H9 (cell line): ENCODE results near the gene AQP2. TPM values are rescaled to one million over a fixed set of nuclear protein-coding genes. Genes with fewer than 3 reads are reported as not detected.

Source experiments
- DNase-seq: peaks from one replicate; pipeline ENCODE4 v3.0.0-alpha.2; 2017
- H2AFZ ChIP-seq: one replicate; pipeline ENCODE4 v1.6.1; 2013; ENCODE audit warnings: mild to moderate bottlenecking, low read length, control low read depth, moderate library complexity
- H2AK5ac ChIP-seq: 2 replicates; pipeline ENCODE4 v1.6.1; 2013; ENCODE audit warnings: low read length, control low read depth, mixed read lengths; ENCODE audit not compliant: insufficient read length
- H2BK120ac ChIP-seq: one replicate; pipeline ENCODE4 v1.6.1; 2013; ENCODE audit warnings: low read depth, mild to moderate bottlenecking, low read length, control low read depth, inconsistent platforms; ENCODE audit not compliant: poor library complexity, severe bottlenecking
- H2BK12ac ChIP-seq: 2 replicates; pipeline ENCODE4 v1.6.1; 2013; ENCODE audit warnings: low read length, control low read depth, mixed read lengths, low read depth; ENCODE audit not compliant: insufficient read length
- H2BK15ac ChIP-seq: 2 replicates; pipeline ENCODE4 v1.6.1; 2013; ENCODE audit warnings: low read depth, low read length, control low read depth
- H2BK20ac ChIP-seq: one replicate; pipeline ENCODE4 v1.6.1; 2013; ENCODE audit warnings: low read depth, mild to moderate bottlenecking, low read length, control low read depth, inconsistent platforms; ENCODE audit not compliant: poor library complexity, severe bottlenecking
- H2BK5ac ChIP-seq: 2 replicates; pipeline ENCODE4 v1.6.1; 2013; ENCODE audit warnings: low read length, control low read depth, mixed read lengths; ENCODE audit not compliant: insufficient read length
- H3K14ac ChIP-seq: 2 replicates; pipeline ENCODE4 v1.6.1; 2013; ENCODE audit warnings: low read length, control low read depth; ENCODE audit not compliant: insufficient read depth
- H3K18ac ChIP-seq: 2 replicates; pipeline ENCODE4 v1.6.1; 2013; ENCODE audit warnings: low read depth, mild to moderate bottlenecking, mixed read lengths, low read length, control low read depth; ENCODE audit not compliant: insufficient read length
- H3K23ac ChIP-seq: 2 replicates; pipeline ENCODE4 v1.6.1; 2013; ENCODE audit warnings: low read length, control low read depth, mixed read lengths, low read depth; ENCODE audit not compliant: insufficient read length
- H3K23me2 ChIP-seq: 2 replicates; pipeline ENCODE4 v1.6.1; 2013; ENCODE audit warnings: low read depth, mild to moderate bottlenecking, mixed read lengths, low read length, control low read depth; ENCODE audit not compliant: insufficient read length, poor library complexity, severe bottlenecking
- H3K27ac ChIP-seq: 2 replicates; pipeline ENCODE4 v1.5.1; 2013; ENCODE audit warnings: low read length, control low read depth, mixed read lengths, low read depth; ENCODE audit not compliant: insufficient read length
- H3K27me3 ChIP-seq: 2 replicates; pipeline ENCODE4 v1.6.1; 2013; ENCODE audit warnings: low read length, control low read depth, inconsistent platforms; ENCODE audit not compliant: insufficient read depth
- H3K4ac ChIP-seq: 2 replicates; pipeline ENCODE4 v1.6.1; 2013; ENCODE audit warnings: low read depth, mild to moderate bottlenecking, control low read depth, inconsistent platforms, low read length, moderate library complexity
- H3K4me1 ChIP-seq: 2 replicates; pipeline ENCODE4 v1.6.1; 2013; ENCODE audit warnings: low read length, control low read depth, inconsistent platforms; ENCODE audit not compliant: insufficient read depth
- H3K4me2 ChIP-seq: 2 replicates; pipeline ENCODE4 v1.6.1; 2013; ENCODE audit warnings: low read length, control low read depth, mixed read lengths; ENCODE audit not compliant: insufficient read length, insufficient read depth
- H3K56ac ChIP-seq: 2 replicates; pipeline ENCODE4 v1.6.1; 2013; ENCODE audit warnings: low read depth, mild to moderate bottlenecking, mixed read lengths, low read length, control low read depth; ENCODE audit not compliant: insufficient read length
- H3K79me1 ChIP-seq: 2 replicates; pipeline ENCODE4 v1.6.1; 2013; ENCODE audit warnings: low read depth, mild to moderate bottlenecking, moderate library complexity, low read length, control low read depth, inconsistent platforms; ENCODE audit not compliant: insufficient read depth, poor library complexity, severe bottlenecking
- H3K79me2 ChIP-seq: 2 replicates; pipeline ENCODE4 v1.6.1; 2013; ENCODE audit warnings: low read length, control low read depth, inconsistent platforms; ENCODE audit not compliant: insufficient read depth
- H3K9ac ChIP-seq: 2 replicates; pipeline ENCODE4 v1.6.1; 2013; ENCODE audit warnings: low read length, control low read depth, mixed read lengths; ENCODE audit not compliant: insufficient read length; ENCODE audit errors: extremely low read depth
- H3K9me3 ChIP-seq: one replicate; pipeline ENCODE4 v1.6.1; 2013; ENCODE audit warnings: low read depth, low read length, inconsistent platforms; ENCODE audit not compliant: control insufficient read depth
- H3T11ph ChIP-seq: one replicate; pipeline ENCODE4 v1.6.1; 2013; ENCODE audit warnings: mild to moderate bottlenecking, low read length, control low read depth, inconsistent platforms
- H4K20me1 ChIP-seq: one replicate; pipeline ENCODE4 v1.6.1; 2013; ENCODE audit not compliant: control insufficient read depth, insufficient read length, insufficient read depth
- H4K5ac ChIP-seq: 2 replicates; pipeline ENCODE4 v1.6.1; 2013; ENCODE audit warnings: low read depth, mild to moderate bottlenecking, mixed read lengths, low read length, control low read depth; ENCODE audit not compliant: insufficient read length
- H4K8ac ChIP-seq: replicated peaks from 2 replicates; pipeline ENCODE4 v1.6.1; 2013; ENCODE audit warnings: low read length, control low read depth, mixed read lengths, low read depth; ENCODE audit not compliant: insufficient read length
- H4K91ac ChIP-seq: 2 replicates; pipeline ENCODE4 v1.6.1; 2013; ENCODE audit warnings: low read depth, mild to moderate bottlenecking, moderate library complexity, mixed read lengths, low read length, control low read depth; ENCODE audit not compliant: insufficient read length
- H3K27ac Mint-ChIP-seq, 3 experiments: 2 replicates in 2 of 3; 3 replicates in 1 of 3; pipeline ENCODE4 v1.8.0; 2020 to 2021; ENCODE audit warnings: mixed read lengths in 3 of 3, mild to moderate bottlenecking in 1 of 3, moderate library complexity in 1 of 3
- H3K27me3 Mint-ChIP-seq: 2 replicates; pipeline ENCODE4 v1.8.0; 2021; ENCODE audit warnings: low read depth, mild to moderate bottlenecking, moderate library complexity, mixed read lengths
- H3K36me3 Mint-ChIP-seq, 3 experiments: 2 replicates in 2 of 3; 3 replicates in 1 of 3; pipeline ENCODE4 v1.8.0; 2020 to 2021; ENCODE audit warnings: low read depth in 3 of 3, mixed read lengths in 3 of 3; ENCODE audit not compliant: insufficient read depth in 1 of 3
- H3K4me1 Mint-ChIP-seq, 2 experiments: 2 replicates each; pipeline ENCODE4 v1.8.0; 2020; ENCODE audit warnings: mixed read lengths in 2 of 2
- H3K4me3 Mint-ChIP-seq, 2 experiments: 2 replicates in 1 of 2; 3 replicates in 1 of 2; pipeline ENCODE4 v1.8.0; 2020 to 2021; ENCODE audit warnings: mild to moderate bottlenecking in 2 of 2, mixed read lengths in 2 of 2, moderate library complexity in 1 of 2
- H3K9me3 Mint-ChIP-seq, 2 experiments: 2 replicates in 1 of 2; 3 replicates in 1 of 2; pipeline ENCODE4 v1.8.0; 2020; ENCODE audit warnings: mild to moderate bottlenecking in 2 of 2, mixed read lengths in 2 of 2, moderate library complexity in 1 of 2
- WGBS: extraction: QIAGEN DNeasy Blood & Tissue Kit; methylation state at CpG from one replicate; pipeline ENCODE4 v1.1.7; 2013; ENCODE audit warnings: missing lambda C conversion rate, low lambda C conversion rate, mixed read lengths; ENCODE audit not compliant: insufficient read length; ENCODE audit errors: extremely low coverage; 5-methylcytosine and 5-hydroxymethylcytosine counted together
- total RNA-seq: library from RNA; stranded (reverse); gene quantifications from 2 replicates; pipeline ENCODE4 v1.2.1, GENCODE V29; 2021
- TF ChIP-seq, protein P1 (sequence below): fragments of 200-600 bp; sonication (generic); conservative IDR thresholded peaks from 3 replicates; pipeline ENCODE4 v1.8.0; 2021; ENCODE audit warnings: antibody characterized with exemption, mild to moderate bottlenecking

AQP2 gene
- total RNA-seq, 1 experiment from 2014 or later: not detected

DNA sequence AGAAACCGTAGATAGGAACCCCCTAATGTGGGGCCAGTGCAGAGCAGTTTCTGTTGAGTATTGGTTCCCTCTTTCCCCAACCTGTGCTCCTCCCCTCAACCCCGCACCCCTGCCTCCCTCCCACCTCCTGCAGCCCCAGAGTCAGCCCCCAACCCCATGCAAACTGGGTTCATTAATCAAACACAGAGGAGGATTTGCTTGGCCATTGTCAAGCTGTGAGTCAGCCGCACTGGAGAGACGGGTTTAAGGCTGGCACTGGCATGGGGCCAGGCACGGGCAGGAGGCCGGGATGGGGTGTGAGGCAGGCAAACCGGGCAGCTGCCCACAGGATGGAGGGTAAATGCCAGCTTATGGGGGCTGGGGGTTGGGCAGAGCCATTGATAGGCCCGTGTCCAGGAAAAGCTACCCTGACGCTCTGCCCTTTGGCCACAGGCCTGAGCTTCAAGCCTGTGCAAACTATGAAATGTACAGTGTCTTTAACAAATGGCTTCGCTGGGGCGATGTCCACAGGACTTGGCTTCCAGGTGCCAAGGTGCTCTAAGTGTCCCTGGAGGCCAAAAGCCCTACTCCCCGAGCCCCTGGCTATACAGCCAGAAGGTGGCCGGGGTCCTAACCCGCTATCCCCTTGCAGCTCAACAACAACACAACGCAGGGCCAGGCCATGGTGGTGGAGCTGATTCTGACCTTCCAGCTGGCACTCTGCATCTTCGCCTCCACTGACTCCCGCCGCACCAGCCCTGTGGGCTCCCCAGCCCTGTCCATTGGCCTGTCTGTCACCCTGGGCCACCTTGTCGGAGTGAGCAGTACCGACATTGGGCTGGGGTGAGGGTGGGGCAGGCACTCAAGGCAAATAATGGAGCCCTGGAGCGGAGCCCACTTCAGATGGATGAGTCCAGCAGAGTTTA, 12.6 kb downstream of the AQP2 start:
- Histone ChIP-seq H4K91ac (no peak overlapping the region), H3K9ac (no peak overlapping the region), H2BK20ac (no peak overlapping the region), H3K23ac (no peak overlapping the region), H4K5ac (no peak overlapping the region), H3K79me2 (no peaks in the 10 kb centered on the region), H3K4ac (no peak overlapping the region), H3K56ac (no peak overlapping the region), H3K27me3 (peaks cover 12% of the 10 kb centered on the region), H3K9me3 (no peaks in the 10 kb centered on the region), H2BK120ac (no peak overlapping the region), H2BK12ac (no peak overlapping the region), H3K18ac (no peak overlapping the region), H2BK5ac (no peak overlapping the region), H3K79me1 (no peaks in the 10 kb centered on the region), H4K8ac (no peak overlapping the region), H3K23me2 (peaks cover 5% of the 10 kb centered on the region), H3K4me2 (no peak overlapping the region), H3K4me1 (peaks cover 9% of the 10 kb centered on the region; the same call in 1 of the 2 replicates), H2AFZ (no peak overlapping the region), H3K14ac (no peak overlapping the region), H4K20me1 (no peaks in the 10 kb centered on the region), H3K27ac (no peak overlapping the region), H3T11ph (no peak overlapping the region), H2AK5ac (no peak overlapping the region), H2BK15ac (no peak overlapping the region)
- no peak for DNase-seq
- H3K27ac Mint-ChIP-seq: no peak overlapping the region
- H3K9me3 Mint-ChIP-seq: no peaks in the 10 kb centered on the region
- no peaks in the 10 kb centered on the region; a peak in 1 of 7 replicates for H3K36me3 Mint-ChIP-seq
- TF ChIP-seq, protein P1, sequence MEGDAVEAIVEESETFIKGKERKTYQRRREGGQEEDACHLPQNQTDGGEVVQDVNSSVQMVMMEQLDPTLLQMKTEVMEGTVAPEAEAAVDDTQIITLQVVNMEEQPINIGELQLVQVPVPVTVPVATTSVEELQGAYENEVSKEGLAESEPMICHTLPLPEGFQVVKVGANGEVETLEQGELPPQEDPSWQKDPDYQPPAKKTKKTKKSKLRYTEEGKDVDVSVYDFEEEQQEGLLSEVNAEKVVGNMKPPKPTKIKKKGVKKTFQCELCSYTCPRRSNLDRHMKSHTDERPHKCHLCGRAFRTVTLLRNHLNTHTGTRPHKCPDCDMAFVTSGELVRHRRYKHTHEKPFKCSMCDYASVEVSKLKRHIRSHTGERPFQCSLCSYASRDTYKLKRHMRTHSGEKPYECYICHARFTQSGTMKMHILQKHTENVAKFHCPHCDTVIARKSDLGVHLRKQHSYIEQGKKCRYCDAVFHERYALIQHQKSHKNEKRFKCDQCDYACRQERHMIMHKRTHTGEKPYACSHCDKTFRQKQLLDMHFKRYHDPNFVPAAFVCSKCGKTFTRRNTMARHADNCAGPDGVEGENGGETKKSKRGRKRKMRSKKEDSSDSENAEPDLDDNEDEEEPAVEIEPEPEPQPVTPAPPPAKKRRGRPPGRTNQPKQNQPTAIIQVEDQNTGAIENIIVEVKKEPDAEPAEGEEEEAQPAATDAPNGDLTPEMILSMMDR: no peak
- no CpG with 5 or more reads among the region's 21 CpGs for WGBS
- peak overlapping the region in 1 of 2 experiments; percentile 54; a peak in 1 of 5 replicates for H3K4me3 Mint-ChIP-seq
- peaks cover 77% of the 10 kb centered on the region for H3K27me3 Mint-ChIP-seq
- H3K4me1 Mint-ChIP-seq: peaks cover 37 to 39% of the 10 kb centered on the region in 2 experiments
